ENCODE measurements around the gene SLC22A4. TPM values are rescaled to one million over a fixed set of nuclear protein-coding genes. Genes with fewer than 3 reads are reported as not detected.

Gene SLC22A4
- total RNA-seq, 1 experiment from 2014 or later = 1.5 TPM

DNA sequence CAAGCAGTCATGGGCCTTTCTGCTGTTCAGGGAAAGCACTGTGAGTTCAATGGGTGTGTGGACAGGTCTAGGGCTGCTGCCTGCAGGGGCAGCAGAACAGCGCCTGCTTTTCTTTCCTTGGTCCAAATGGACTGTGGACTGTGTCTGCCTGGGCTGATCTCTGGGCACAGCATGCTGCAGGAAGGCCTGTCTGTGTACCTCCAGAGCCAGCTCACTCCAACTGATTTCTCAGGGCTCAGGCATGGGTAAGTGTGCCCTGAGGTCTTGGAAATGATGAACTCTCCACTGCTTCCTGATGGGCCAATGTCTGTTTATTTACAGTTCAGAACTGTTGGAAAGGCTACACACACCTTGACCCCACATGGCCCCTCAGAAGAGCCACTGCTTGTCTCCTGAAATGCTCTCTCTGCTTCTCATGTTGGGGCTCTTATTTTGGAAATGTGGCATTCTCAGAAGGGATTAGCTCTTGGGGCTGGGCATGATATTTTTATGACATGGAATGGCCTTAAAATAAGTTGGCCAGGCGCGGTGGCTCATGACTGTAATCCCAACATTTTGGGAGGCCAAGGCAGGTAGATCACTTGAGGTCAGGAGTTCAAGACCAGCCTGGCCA is 27.0 kb downstream of the SLC22A4 start:
- Histone ChIP-seq H3K4me1 (ENCODE audit: control insufficient read depth, insufficient read depth, low read length) (no peaks in the 10 kb centered on the region), H3K9me3 (ENCODE audit: control insufficient read depth, insufficient read depth, low read depth, low read length) (no peaks in the 10 kb centered on the region), H3K4me3 (ENCODE audit: low read depth in 2 of 2, low read length in 2 of 2) (no peak overlapping the region), H3K27me3 (ENCODE audit: control insufficient read depth, insufficient read depth, low read length) (no peaks in the 10 kb centered on the region), H3K27ac (ENCODE audit: low read length) (no peak overlapping the region), H3K36me3 (ENCODE audit: control insufficient read depth, insufficient read depth, low read length) (no peaks in the 10 kb centered on the region)
- BruUV-seq (replicated peaks) = no TSS peak
- intact Hi-C loops (cut with micrococcal nuclease; ENCODE audit: unreplicated experiment) (no loop called here), in situ Hi-C loops (cut with HindIII; ENCODE audit: low pct_unique_long_range_greater_than_20kb, low sequenced_read_pairs) (no loop called here)
- no peak for TF ChIP-seq TCF7L2 (IDR thresholded peaks at IDR 0.05; ENCODE audit: low read depth, low read length)
- no peak for TF ChIP-seq CTCF (IDR thresholded peaks at IDR 0.05)
- no peak for TF ChIP-seq POLR2AphosphoS5 (IDR thresholded peaks at IDR 0.05; ENCODE audit: low read depth, low read length)
- no peak for TF ChIP-seq SIN3A (IDR thresholded peaks at IDR 0.05; ENCODE audit: borderline replicate concordance, insufficient read depth, low read depth, low read length)
- TF ChIP-seq REST (IDR thresholded peaks at IDR 0.05; ENCODE audit: insufficient read depth in 1 of 2, low read depth in 2 of 2, low read length in 1 of 2) = no peak
- ATAC-seq = peak; percentile 33; the same call in 1 of the 2 replicates
- ChIA-PET POLR2A (no interaction called here), CTCF (no interaction called here)
- no peak for DNase-seq (ENCODE audit: low read depth, low spot score)

- intact Hi-C loops (cut with micrococcal nuclease; ENCODE audit: unreplicated experiment) = no loop called here
- no peaks in the 10 kb centered on the region for H3K36me3 ChIP-seq (ENCODE audit: control insufficient read depth, insufficient read depth, low read length)
- in situ Hi-C loops (cut with HindIII; ENCODE audit: low pct_unique_long_range_greater_than_20kb, low sequenced_read_pairs) = no loop called here
- no peaks in the 10 kb centered on the region for H3K4me1 ChIP-seq (ENCODE audit: control insufficient read depth, insufficient read depth, low read length)
- DNase-seq (ENCODE audit: low read depth, low spot score) = no peak
- ChIA-PET CTCF (no interaction called here), POLR2A (no interaction called here)
- no peaks in the 10 kb centered on the region for H3K27me3 ChIP-seq (ENCODE audit: control insufficient read depth, insufficient read depth, low read length)
- no peaks in the 10 kb centered on the region for H3K9me3 ChIP-seq (ENCODE audit: control insufficient read depth, insufficient read depth, low read depth, low read length)
- BruUV-seq (replicated peaks) = no TSS peak
- no peak for ATAC-seq
- no peak overlapping the region for H3K4me3 ChIP-seq (ENCODE audit: low read depth in 2 of 2, low read length in 2 of 2)
- TF ChIP-seq SIN3A (IDR thresholded peaks at IDR 0.05; ENCODE audit: borderline replicate concordance, insufficient read depth, low read depth, low read length) = no peak
- no peak for TF ChIP-seq POLR2AphosphoS5 (IDR thresholded peaks at IDR 0.05; ENCODE audit: low read depth, low read length)
- no peak for TF ChIP-seq TCF7L2 (IDR thresholded peaks at IDR 0.05; ENCODE audit: low read depth, low read length)
- no peak for TF ChIP-seq REST (IDR thresholded peaks at IDR 0.05; ENCODE audit: insufficient read depth in 1 of 2, low read depth in 2 of 2, low read length in 1 of 2)
- TF ChIP-seq CTCF (IDR thresholded peaks at IDR 0.05) = no peak
- no peak overlapping the region for H3K27ac ChIP-seq (ENCODE audit: low read length)
Observed at GRCh38 chr5:132322266-132322665, 28.1 kb downstream of the SLC22A4 start.

All from Panc1 (cell line).